Renal pelvis (tissue), 4 donors: ENCODE results near the gene IRF2. TPM values are rescaled to one million over a fixed set of nuclear protein-coding genes. Genes with fewer than 3 reads are reported as not detected.

Source experiments
- DNase-seq: peaks from one replicate; pipeline ENCODE4 v3.0.0-alpha.2; 2013
- polyA plus RNA-seq, 3 donors: library from polyadenylated mRNA; unstranded; fragments of 120-200 nt; gene quantifications; one replicate each; pipeline ENCODE4 v1.2.1, GENCODE V29; 2013; ENCODE audit not compliant: insufficient read length in 3 of 3

Gene IRF2
- polyA plus RNA-seq, 3 donors: 31.3 to 33.5 (median 33.1) TPM

GRCh38 chr4:184434501-184435066, 39.8 kb downstream of the IRF2 start:
- DNase-seq: no peak

GRCh38 chr4:184434021-184434420, 40.3 kb downstream of the IRF2 start:
- DNase-seq: no peak

GRCh38 chr4:184433258-184433892, 41.0 kb downstream of the IRF2 start:
- no peak for DNase-seq

GRCh38 chr4:184432127-184432922, 42.0 kb downstream of the IRF2 start:
- no peak for DNase-seq

- DNase-seq: no peak
Observed at GRCh38 chr4:184430163-184430562, 44.2 kb downstream of the IRF2 start.

- DNase-seq: no peak
Observed at GRCh38 chr4:184428787-184429186, 45.6 kb downstream of the IRF2 start.

GRCh38 chr4:184427687-184428086, 46.7 kb downstream of the IRF2 start:
- DNase-seq: no peak

- DNase-seq: no peak
Observed at GRCh38 chr4:184427093-184427492, 47.3 kb downstream of the IRF2 start.

GRCh38 chr4:184424993-184425758, 49.2 kb downstream of the IRF2 start:
- no peak for DNase-seq

- DNase-seq: no peak
Observed at GRCh38 chr4:184424279-184424678, 50.1 kb downstream of the IRF2 start.

- DNase-seq: no peak
Observed at GRCh38 chr4:184423003-184423686, 51.2 kb downstream of the IRF2 start.

GRCh38 chr4:184422378-184422777, 52.0 kb downstream of the IRF2 start:
- DNase-seq: no peak

- DNase-seq: no peak
Observed at GRCh38 chr4:184421533-184422155, 52.7 kb downstream of the IRF2 start.

GRCh38 chr4:184420881-184421416, 53.4 kb downstream of the IRF2 start:
- no peak for DNase-seq

GRCh38 chr4:184420402-184420801, 53.9 kb downstream of the IRF2 start:
- DNase-seq: no peak

GRCh38 chr4:184419976-184420375, 54.4 kb downstream of the IRF2 start:
- DNase-seq: no peak

- no peak for DNase-seq
Observed at GRCh38 chr4:184417802-184418511, 56.4 kb downstream of the IRF2 start.

- DNase-seq: no peak
Observed at GRCh38 chr4:184416913-184417734, 57.2 kb downstream of the IRF2 start.

- DNase-seq: no peak
Observed at GRCh38 chr4:184415071-184415470, 59.3 kb downstream of the IRF2 start.
